Tibial artery (tissue), 4 donors: ENCODE data around the gene CBY1.

ENCODE experiments used
- DNase-seq, 2 donors: peaks; one replicate each; pipeline ENCODE4 v3.0.0-alpha.2; 2019
- H3K27ac ChIP-seq, 2 donors: fragments of 200-600 bp; sonication (generic) in 1 of 2; 1 replicate in 1 of 2; 2 replicates in 1 of 2; pipeline ENCODE4 v1.5.1; 2018 to 2019; ENCODE audit warnings: mild to moderate bottlenecking in 1 of 2
- H3K27me3 ChIP-seq, 2 donors: fragments of 200-600 bp; sonication (generic) in 1 of 2; one replicate each; pipeline versions ENCODE4 v1.5.1 to v1.6.0; 2016 to 2019
- H3K36me3 ChIP-seq, 3 donors: fragments of 200-600 bp; sonication (generic) in 2 of 3; one replicate each; pipeline ENCODE4 v1.5.1; 2016 to 2019; ENCODE audit warnings: mild to moderate bottlenecking in 2 of 3
- H3K4me1 ChIP-seq, 4 donors: fragments of 200-600 bp; sonication (generic) in 2 of 4; 1 replicate in 3 of 4; 2 replicates in 1 of 4; pipeline ENCODE4 v1.5.1; 2016 to 2019
- H3K4me3 ChIP-seq, 2 donors: fragments of 200-600 bp; sonication (generic) in 1 of 2; 1 replicate in 1 of 2; 2 replicates in 1 of 2; pipeline ENCODE4 v1.5.1; 2018 to 2019; ENCODE audit warnings: mild to moderate bottlenecking in 2 of 2
- H3K9me3 ChIP-seq, 3 donors: fragments of 200-600 bp; sonication (generic) in 1 of 3; one replicate each; pipeline ENCODE4 v1.5.1; 2016 to 2019
- intact Hi-C: fragments of 100-400 bp; cut with DNase I; formaldehyde crosslinking; loops from one replicate; pipeline ENCODE4 v1.15.0; 2023; ENCODE audit warnings: low total_unique reads
- TF ChIP-seq, protein P1 (sequence below), 2 experiments: fragments of 200-600 bp in 1 of 2; fragments of 450-650 bp in 1 of 2; IDR thresholded peaks; one replicate each; pipeline ENCODE4 v1.5.1; 2017 to 2019; ENCODE audit warnings: antibody characterized with exemption in 2 of 2, mild to moderate bottlenecking in 1 of 2, moderate library complexity in 1 of 2

The CBY1 gene

DNA sequence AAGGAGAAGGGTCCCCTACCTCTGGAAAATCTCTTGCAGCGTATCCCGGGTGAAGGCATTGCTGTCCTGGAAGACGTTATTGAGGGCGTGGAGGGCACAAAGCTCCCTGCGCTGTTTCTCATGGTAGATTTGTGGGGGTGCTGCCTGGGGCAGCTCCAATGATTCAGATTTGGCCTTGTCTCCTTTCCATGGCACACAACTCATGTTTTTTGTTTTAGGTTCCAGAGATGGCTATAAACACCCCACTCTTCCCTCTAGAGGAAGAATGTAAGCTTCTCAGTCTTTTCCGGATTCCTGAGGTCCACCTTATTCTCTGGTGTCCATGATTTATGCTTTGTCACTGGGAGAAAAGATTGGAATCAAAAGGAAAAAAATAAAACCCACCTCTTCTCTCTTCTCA lies 43.3 kb downstream of the CBY1 start:
- H3K27me3 ChIP-seq, result no peaks in the 10 kb centered on the region
- H3K27ac ChIP-seq, result peak overlapping the region; percentile 94 to 97
- no peaks in the 10 kb centered on the region for H3K36me3 ChIP-seq
- H3K4me3 ChIP-seq, result peak overlapping the region; percentile 68 to 77
- intact Hi-C loops, result no loop called here
- H3K4me1 ChIP-seq, result peaks cover 0 to 62% (median 39%) of the 10 kb centered on the region in 4 donors
- DNase-seq, result no peak
- no peaks in the 10 kb centered on the region for H3K9me3 ChIP-seq
- TF ChIP-seq, protein P1, sequence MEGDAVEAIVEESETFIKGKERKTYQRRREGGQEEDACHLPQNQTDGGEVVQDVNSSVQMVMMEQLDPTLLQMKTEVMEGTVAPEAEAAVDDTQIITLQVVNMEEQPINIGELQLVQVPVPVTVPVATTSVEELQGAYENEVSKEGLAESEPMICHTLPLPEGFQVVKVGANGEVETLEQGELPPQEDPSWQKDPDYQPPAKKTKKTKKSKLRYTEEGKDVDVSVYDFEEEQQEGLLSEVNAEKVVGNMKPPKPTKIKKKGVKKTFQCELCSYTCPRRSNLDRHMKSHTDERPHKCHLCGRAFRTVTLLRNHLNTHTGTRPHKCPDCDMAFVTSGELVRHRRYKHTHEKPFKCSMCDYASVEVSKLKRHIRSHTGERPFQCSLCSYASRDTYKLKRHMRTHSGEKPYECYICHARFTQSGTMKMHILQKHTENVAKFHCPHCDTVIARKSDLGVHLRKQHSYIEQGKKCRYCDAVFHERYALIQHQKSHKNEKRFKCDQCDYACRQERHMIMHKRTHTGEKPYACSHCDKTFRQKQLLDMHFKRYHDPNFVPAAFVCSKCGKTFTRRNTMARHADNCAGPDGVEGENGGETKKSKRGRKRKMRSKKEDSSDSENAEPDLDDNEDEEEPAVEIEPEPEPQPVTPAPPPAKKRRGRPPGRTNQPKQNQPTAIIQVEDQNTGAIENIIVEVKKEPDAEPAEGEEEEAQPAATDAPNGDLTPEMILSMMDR (IDR thresholded peaks at IDR 0.05), result no peak

- H3K27ac ChIP-seq, result peak overlapping the region; percentile 94 to 97
- TF ChIP-seq, protein P1 (IDR thresholded peaks at IDR 0.05), result no peak
- H3K36me3 ChIP-seq, result no peaks in the 10 kb centered on the region
- H3K9me3 ChIP-seq, result no peaks in the 10 kb centered on the region
- H3K4me3 ChIP-seq, result peak overlapping the region; percentile 68 to 77
- H3K4me1 ChIP-seq, result peaks cover 0 to 60% (median 41%) of the 10 kb centered on the region in 4 donors
- peak; percentile 63 to 84 for DNase-seq
- H3K27me3 ChIP-seq, result no peaks in the 10 kb centered on the region
- intact Hi-C loops, result no loop called here
These were observed 43.9 kb downstream of the CBY1 start for GRCh38 chr22:38700270-38700788.

DNA sequence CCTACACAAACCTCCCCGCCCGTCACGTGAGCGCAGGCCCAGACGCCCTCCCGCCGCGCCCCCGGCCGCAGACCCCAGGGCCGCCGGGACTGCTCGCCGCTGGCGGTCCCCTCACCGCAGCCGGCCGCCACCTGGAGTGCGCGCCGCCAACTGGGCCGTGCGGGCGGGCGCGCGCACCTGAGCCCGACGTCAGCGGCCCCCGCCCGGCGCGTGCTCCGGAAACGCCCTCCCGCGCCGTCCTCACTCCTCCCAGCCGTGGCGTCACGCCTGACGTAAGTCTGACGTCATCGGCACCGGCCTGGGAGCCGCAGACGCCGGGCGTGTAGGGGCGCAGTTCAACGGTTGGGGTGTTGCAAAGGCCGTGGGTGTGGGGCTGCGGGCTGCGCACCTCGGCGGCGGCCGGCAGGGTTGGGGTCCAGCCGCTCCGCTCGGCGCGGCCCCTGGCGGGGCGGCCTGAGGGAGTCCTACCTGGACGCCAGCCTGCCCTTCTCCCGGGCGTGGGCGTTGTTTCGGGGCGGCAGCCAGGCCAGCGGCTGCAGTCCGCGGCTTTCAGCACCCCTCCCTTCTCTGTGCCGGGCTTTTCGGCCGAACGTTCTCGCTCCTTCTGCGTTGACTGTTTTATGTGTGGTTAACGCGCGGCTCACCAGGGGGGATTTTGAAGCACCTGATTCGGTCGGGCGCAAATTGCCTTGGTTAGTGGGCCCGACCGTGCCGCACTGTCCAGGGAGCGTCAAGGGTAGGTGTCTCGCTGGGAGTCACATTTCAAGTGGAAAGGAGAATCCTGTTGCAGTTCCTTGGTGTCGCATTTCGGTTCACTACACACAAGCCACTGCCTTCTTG lies 44.6 kb downstream of the CBY1 start, which contains the start of gene JOSD1:
JOSD1 (minus strand) TSS at position 155 of the 840 bp plus-strand sequence. CDS start 956 bp downstream, outside the sequence.
- H3K27me3 ChIP-seq, result no peaks in the 10 kb centered on the region
- no peaks in the 10 kb centered on the region for H3K36me3 ChIP-seq
- peak; percentile 91 to 96 for DNase-seq
- H3K4me3 ChIP-seq, result peak within 1 kb of the TSS; percentile 68 to 77
- TF ChIP-seq, protein P1 (IDR thresholded peaks at IDR 0.05), result peak in 1 of 2 experiments; percentile 29
- peak within 1 kb of the TSS; percentile 94 to 97 for H3K27ac ChIP-seq
- intact Hi-C loops, result no loop called here
- no peaks in the 10 kb centered on the region for H3K9me3 ChIP-seq
- peaks cover 0 to 54% (median 37%) of the 10 kb centered on the region in 4 donors for H3K4me1 ChIP-seq

GRCh38 chr22:38704654-38705234 lies 48.3 kb downstream of the CBY1 start:
- TF ChIP-seq, protein P1 (IDR thresholded peaks at IDR 0.05), result no peak
- peaks cover 0 to 4% (median 0%) of the 10 kb centered on the region in 3 donors for H3K36me3 ChIP-seq
- H3K9me3 ChIP-seq, result no peaks in the 10 kb centered on the region
- H3K27ac ChIP-seq, result peak overlapping the region; percentile 69 to 78
- H3K4me3 ChIP-seq, result peak overlapping the region; percentile 42 to 97
- intact Hi-C loops, result loop anchor here (5.0 kb wide), 1 partner anchor 48 kb away; no protein-coding TSS in a partner anchor
- DNase-seq, result no peak
- peaks cover 0 to 40% (median 22%) of the 10 kb centered on the region in 4 donors for H3K4me1 ChIP-seq
- H3K27me3 ChIP-seq, result no peaks in the 10 kb centered on the region

DNA sequence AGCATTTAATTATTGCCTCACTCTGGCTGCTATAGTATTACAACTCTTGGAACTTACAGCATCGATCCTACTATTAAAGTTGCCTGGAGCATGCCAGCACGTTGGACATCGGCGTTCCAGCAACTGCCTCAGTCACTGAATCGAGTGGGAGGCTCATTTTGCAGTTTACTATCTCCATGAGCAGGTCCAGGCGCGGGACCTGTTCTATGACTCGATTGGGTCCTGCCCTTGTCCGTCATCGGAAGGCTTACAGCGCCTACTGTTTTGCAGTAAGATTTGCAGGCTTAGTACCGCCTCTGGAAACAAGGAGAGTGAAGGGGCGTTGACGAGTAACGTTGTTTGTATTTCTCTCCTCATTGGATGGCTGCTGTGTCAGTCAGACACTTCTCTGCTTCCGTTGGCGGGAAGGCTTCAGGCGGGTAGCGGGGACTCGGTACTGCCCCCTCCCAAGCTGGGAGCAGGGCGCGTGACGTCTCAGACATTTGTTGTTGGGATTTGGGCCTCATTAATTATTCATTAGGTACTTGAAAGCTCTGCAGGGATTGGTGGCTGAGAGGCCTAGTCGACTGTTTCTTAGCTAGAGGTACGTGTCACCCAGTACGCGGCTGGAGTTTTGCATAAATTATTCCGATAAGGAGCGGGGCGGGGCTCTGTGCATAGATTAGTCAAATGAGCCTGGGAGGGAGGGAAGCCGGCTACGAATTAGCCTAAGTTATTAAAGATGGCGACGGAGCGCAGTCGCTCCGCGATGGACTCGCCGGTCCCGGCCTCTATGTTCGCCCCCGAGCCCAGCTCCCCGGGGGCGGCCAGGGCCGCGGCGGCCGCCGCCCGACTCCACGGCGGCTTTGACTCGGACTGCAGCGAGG lies 49.0 kb downstream of the CBY1 start, which contains the start of gene GTPBP1:
GTPBP1 (plus strand) TSS at position 710 of the 866 bp plus-strand sequence; CDS start at position 722, 12 bp downstream.
- Histone ChIP-seq H3K27ac (peak within 1 kb of the TSS; percentile 87 to 96), H3K36me3 (peaks cover 0 to 6% (median 4%) of the 10 kb centered on the region in 3 donors), H3K9me3 (no peaks in the 10 kb centered on the region), H3K4me1 (peaks cover 0 to 44% (median 22%) of the 10 kb centered on the region in 4 donors), H3K4me3 (peak within 1 kb of the TSS; percentile 85 to 97), H3K27me3 (no peaks in the 10 kb centered on the region)
- intact Hi-C loops, result loop anchor here (5.0 kb wide), 1 partner anchor 47 kb away; no protein-coding TSS in a partner anchor
- peak; percentile 100 for DNase-seq
- TF ChIP-seq, protein P1 (IDR thresholded peaks at IDR 0.05), result peak in 1 of 2 experiments; percentile 21
